ENCODE data around the gene C1QTNF7. TPM values are rescaled to one million over a fixed set of nuclear protein-coding genes. Genes with fewer than 3 reads are reported as not detected.

C1QTNF7 gene
- total RNA-seq, 4 donors from 2014 or later: 1.2 to 9.5 (median 3.2) TPM

DNA sequence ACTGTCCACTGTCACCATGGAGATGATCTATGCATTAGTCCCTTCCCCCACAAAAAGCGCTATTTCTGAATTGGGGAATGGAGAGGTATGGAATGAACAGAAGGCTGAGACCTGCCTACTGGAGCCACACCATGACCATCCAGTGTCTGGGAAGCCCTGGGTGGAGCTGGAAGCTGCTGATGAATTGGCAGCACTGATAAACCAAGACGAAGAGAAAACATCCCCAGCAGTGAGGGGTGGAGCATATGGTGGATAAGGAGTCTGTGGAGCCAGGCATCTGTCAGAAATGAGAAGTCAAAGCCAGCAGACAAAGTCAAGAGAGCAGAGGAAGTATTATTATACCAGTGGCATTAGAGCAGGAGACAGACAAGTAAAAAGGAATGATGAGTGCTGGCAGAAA, 55.0 kb downstream of the C1QTNF7 start:
- Histone ChIP-seq H3K36me3 (no peaks in the 10 kb centered on the region), H3K4me3 (replicated peaks in 1 of 3) (no peak overlapping the region), H3K9me3 (no peaks in the 10 kb centered on the region), H3K4me1 (peaks cover 3 to 6% of the 10 kb centered on the region in 2 donors), H3K27ac (no peak overlapping the region), H3K27me3 (no peaks in the 10 kb centered on the region)
- TF ChIP-seq, protein P1, sequence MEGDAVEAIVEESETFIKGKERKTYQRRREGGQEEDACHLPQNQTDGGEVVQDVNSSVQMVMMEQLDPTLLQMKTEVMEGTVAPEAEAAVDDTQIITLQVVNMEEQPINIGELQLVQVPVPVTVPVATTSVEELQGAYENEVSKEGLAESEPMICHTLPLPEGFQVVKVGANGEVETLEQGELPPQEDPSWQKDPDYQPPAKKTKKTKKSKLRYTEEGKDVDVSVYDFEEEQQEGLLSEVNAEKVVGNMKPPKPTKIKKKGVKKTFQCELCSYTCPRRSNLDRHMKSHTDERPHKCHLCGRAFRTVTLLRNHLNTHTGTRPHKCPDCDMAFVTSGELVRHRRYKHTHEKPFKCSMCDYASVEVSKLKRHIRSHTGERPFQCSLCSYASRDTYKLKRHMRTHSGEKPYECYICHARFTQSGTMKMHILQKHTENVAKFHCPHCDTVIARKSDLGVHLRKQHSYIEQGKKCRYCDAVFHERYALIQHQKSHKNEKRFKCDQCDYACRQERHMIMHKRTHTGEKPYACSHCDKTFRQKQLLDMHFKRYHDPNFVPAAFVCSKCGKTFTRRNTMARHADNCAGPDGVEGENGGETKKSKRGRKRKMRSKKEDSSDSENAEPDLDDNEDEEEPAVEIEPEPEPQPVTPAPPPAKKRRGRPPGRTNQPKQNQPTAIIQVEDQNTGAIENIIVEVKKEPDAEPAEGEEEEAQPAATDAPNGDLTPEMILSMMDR (IDR thresholded peaks at IDR 0.05): no peak
- TF ChIP-seq POLR2A (IDR thresholded peaks at IDR 0.05): no peak
- no peak for DNase-seq
- intact Hi-C loops (cut with DNase I): no loop called here
- WGBS, 2 donors: 70 to 75% methylated on average over 2 of the region's 2 CpGs

DNA sequence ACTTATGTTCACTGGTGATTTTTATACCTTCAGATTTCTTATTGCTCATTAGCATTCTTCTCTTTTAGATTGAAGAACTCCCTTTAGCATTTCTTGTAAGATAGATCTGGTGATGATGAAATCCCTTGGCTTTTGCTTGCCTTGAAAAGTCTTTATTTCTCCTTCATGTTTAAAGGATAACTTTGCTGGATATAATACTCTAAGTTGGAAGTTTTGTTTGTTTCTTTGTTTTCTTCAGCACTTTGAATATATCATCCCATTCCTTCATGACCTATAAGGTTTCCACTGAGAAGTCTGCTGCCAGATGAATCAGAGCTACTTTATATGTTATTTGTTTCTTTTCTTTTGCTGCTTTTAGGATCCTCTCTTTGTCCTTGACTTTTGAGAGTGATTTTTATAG, 60.3 kb downstream of the C1QTNF7 start:
- intact Hi-C loops (cut with DNase I): no loop called here
- H3K4me1 ChIP-seq: no peaks in the 10 kb centered on the region
- TF ChIP-seq, protein P1 (IDR thresholded peaks at IDR 0.05): no peak
- TF ChIP-seq POLR2A (IDR thresholded peaks at IDR 0.05): no peak
- no peaks in the 10 kb centered on the region for H3K27me3 ChIP-seq
- no peaks in the 10 kb centered on the region for H3K9me3 ChIP-seq
- H3K27ac ChIP-seq: no peak overlapping the region
- no peaks in the 10 kb centered on the region for H3K36me3 ChIP-seq
- no peak overlapping the region for H3K4me3 ChIP-seq (replicated peaks in 1 of 3)
- DNase-seq: no peak

DNA sequence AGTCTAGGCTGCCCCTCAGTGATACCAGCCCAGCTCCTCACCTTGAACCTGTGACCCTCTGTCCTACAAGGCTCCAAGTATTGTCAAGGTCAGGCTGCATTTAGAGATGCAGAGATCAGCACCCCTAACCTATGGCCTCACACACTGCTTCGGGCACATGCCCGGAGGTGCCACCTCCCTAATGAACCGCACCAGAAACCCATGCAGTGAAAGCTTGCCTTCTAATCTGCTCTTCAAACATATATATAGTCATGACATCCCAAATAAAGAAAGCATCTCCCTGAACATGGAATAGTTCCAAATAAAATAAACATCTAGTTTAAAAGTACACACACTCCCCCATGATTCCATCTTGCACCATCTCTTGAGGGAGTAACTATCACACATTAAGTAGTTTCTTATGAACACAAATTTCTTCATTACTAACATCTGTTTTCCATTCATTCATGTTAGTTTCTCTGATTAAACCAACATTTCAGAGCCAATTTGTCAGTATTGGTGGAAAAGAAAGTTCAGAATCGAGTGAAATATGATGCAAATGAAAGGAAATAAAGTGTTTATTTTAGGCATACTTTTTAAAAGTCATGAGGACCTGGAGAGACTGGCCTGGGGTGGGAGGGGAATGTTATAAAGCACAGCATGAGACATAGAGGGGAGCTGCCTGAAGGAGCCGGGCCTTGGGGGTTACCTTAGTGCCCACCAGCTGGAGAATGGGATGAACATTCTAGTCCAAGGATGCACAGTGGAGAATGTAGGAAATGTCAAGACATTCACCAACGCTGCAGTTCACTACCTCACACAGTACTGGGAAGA, 61.0 kb downstream of the C1QTNF7 start:
- TF ChIP-seq, protein P1 (IDR thresholded peaks at IDR 0.05): no peak
- no peak for TF ChIP-seq POLR2A (IDR thresholded peaks at IDR 0.05)
- 82 to 83% methylated on average over 6 of the region's 6 CpGs for WGBS, 2 donors
- Histone ChIP-seq H3K27me3 (no peaks in the 10 kb centered on the region), H3K27ac (peak overlapping the region in 1 of 3 donors; percentile 25), H3K9me3 (no peaks in the 10 kb centered on the region), H3K4me3 (replicated peaks in 1 of 3) (no peak overlapping the region), H3K36me3 (no peaks in the 10 kb centered on the region), H3K4me1 (no peaks in the 10 kb centered on the region)
- intact Hi-C loops (cut with DNase I): no loop called here
- no peak for DNase-seq

DNA sequence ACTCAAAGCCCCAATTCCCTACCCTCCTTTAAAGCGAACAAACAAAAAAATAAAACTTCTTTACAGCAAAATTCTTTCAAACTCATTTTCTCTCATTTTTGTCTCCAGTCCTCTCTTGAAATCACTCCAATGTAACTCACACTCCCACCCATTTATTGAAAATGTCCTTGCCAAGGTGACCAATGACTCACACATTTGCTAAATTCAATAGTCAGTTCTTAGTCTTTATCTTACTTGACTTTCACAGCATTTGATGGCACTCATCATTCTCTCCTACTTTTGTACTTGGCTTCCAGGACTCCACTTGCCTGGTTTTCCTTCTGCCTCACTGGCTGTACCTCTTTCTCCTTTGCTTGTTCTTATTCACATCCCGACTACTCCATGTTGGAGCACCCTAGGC, 61.7 kb downstream of the C1QTNF7 start:
- Histone ChIP-seq H3K4me1 (no peaks in the 10 kb centered on the region), H3K4me3 (replicated peaks in 1 of 3) (no peak overlapping the region), H3K27ac (peak overlapping the region in 1 of 3 donors; percentile 25), H3K27me3 (no peaks in the 10 kb centered on the region), H3K36me3 (no peaks in the 10 kb centered on the region), H3K9me3 (no peaks in the 10 kb centered on the region)
- DNase-seq: no peak
- 83 to 84% methylated on average over 2 of the region's 2 CpGs for WGBS, 2 donors
- intact Hi-C loops (cut with DNase I): no loop called here
- TF ChIP-seq, protein P1 (IDR thresholded peaks at IDR 0.05): no peak
- no peak for TF ChIP-seq POLR2A (IDR thresholded peaks at IDR 0.05)

DNA sequence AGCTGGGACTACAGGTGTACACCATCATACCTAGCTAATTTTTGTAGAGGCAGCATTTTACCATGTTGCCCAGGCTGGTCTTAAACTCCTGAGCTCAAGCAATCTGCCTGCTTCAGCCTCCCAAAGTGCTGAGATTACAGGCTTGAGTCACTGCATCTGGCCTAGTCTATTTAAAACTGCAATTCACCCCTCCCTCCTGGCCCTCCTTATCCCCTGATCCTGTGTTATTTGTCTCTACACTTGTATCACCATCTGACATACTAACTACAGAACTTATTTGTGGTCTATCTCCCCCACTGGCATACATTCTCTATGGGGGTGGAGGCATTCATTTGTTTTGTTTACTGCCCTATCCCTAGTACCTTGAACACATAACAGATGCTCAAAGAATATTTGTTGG, 65.6 kb downstream of the C1QTNF7 start:
- no peak overlapping the region for H3K4me3 ChIP-seq (replicated peaks in 1 of 3)
- no peak overlapping the region for H3K27ac ChIP-seq
- intact Hi-C loops (cut with DNase I): no loop called here
- no peak for DNase-seq
- no peaks in the 10 kb centered on the region for H3K27me3 ChIP-seq
- no peaks in the 10 kb centered on the region for H3K4me1 ChIP-seq
- no peaks in the 10 kb centered on the region for H3K36me3 ChIP-seq
- TF ChIP-seq, protein P1 (IDR thresholded peaks at IDR 0.05): no peak
- no peak for TF ChIP-seq POLR2A (IDR thresholded peaks at IDR 0.05)
- no peaks in the 10 kb centered on the region for H3K9me3 ChIP-seq
